Measurements from ENCODE around the gene BCAR3. TPM values are rescaled to one million over a fixed set of nuclear protein-coding genes. Genes with fewer than 3 reads are reported as not detected.

BCAR3 gene
- total and polyA plus RNA-seq, 7 experiments from 2014 or later: 0.22 to 1.7 (median 0.84) TPM

GRCh38 chr1:93620841-93621210, 60.8 kb downstream of the BCAR3 start:
- H3K27ac ChIP-seq (ENCODE audit: low read depth, low read length): no peak overlapping the region

DNA sequence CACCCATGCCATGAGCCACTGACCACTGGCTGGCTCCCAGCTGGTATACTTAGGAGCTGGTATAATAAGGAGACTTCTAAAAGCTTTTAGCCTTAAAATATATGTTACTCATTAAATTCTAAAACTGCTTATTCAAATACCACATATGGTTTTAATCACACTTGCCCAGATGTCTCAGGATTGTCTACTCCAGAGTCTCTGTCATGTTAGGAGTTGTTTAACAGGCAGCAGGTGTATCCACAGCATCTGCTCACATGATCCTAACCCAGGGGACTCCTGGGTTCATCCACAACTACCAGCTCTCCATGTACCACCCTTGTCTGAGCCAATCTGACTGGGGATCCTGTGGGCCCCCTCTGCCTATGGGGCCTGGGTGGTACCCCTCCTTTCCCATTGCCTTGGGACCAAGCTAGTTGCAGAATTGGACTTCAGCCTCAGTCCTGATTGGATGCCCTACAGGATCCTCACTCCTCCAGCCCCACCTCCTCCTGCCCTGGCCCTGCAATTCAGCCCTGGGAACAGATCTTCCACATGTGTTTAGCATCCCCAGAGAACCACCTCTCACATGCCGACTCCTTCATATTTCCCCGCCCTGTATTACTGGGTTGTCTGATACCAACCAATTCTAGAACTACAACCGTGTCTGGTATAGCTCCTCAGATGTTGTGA, 61.3 kb downstream of the BCAR3 start:
- H3K9me3 ChIP-seq (ENCODE audit: control insufficient read depth in 2 of 3, low read length in 3 of 3): no peaks in the 10 kb centered on the region
- H3K36me3 ChIP-seq (ENCODE audit: control insufficient read depth in 2 of 3, insufficient read depth in 3 of 3, low read length in 3 of 3): no peaks in the 10 kb centered on the region
- H3K4me3 Mint-ChIP-seq: no peak overlapping the region
- no peaks in the 10 kb centered on the region for H3K27me3 ChIP-seq (ENCODE audit: control insufficient read depth in 2 of 2, insufficient read depth in 2 of 2, low read length in 2 of 2)
- peaks cover 0 to 14% (median 0%) of the 10 kb centered on the region in 5 donors for H3K27me3 Mint-ChIP-seq
- POLR2A ChIA-PET: no interaction called here
- no peak overlapping the region for H3K27ac ChIP-seq (ENCODE audit: low read depth, low read length)
- DNase-seq (no peak), ATAC-seq (no peak)
- H3K27ac Mint-ChIP-seq: no peak overlapping the region
- no peaks in the 10 kb centered on the region for H3K9me3 Mint-ChIP-seq
- H3K4me1 Mint-ChIP-seq: peaks cover 0 to 6% (median 0%) of the 10 kb centered on the region in 7 donors
- peaks cover 0 to 5% of the 10 kb centered on the region in 2 donors for H3K4me1 ChIP-seq (ENCODE audit: control insufficient read depth in 2 of 2, insufficient read depth in 2 of 2, low read length in 2 of 2)
- no peaks in the 10 kb centered on the region for H3K36me3 Mint-ChIP-seq
- CTCF ChIA-PET: no interaction called here
- H3K4me3 ChIP-seq (ENCODE audit: low read length): no peak overlapping the region
- intact Hi-C loops (cut with micrococcal nuclease): no loop called here

More at GRCh38 chr1:93620841-93621210, 60.8 kb downstream of the BCAR3 start:
- no peaks in the 10 kb centered on the region for H3K36me3 Mint-ChIP-seq
- Histone ChIP-seq H3K4me3 (ENCODE audit: low read length) (no peak overlapping the region), H3K4me1 (ENCODE audit: control insufficient read depth in 2 of 2, insufficient read depth in 2 of 2, low read length in 2 of 2) (no peaks in the 10 kb centered on the region), H3K27me3 (ENCODE audit: control insufficient read depth in 2 of 2, insufficient read depth in 2 of 2, low read length in 2 of 2) (no peaks in the 10 kb centered on the region), H3K36me3 (ENCODE audit: control insufficient read depth in 2 of 3, insufficient read depth in 3 of 3, low read length in 3 of 3) (no peaks in the 10 kb centered on the region), H3K9me3 (ENCODE audit: control insufficient read depth in 2 of 3, low read length in 3 of 3) (no peaks in the 10 kb centered on the region)
- POLR2A ChIA-PET: no interaction called here
- CTCF ChIA-PET: no interaction called here
- intact Hi-C loops (cut with micrococcal nuclease): no loop called here
- DNase-seq: no peak
- H3K9me3 Mint-ChIP-seq: no peaks in the 10 kb centered on the region
- H3K4me1 Mint-ChIP-seq: peaks cover 0 to under 1% (median 0%) of the 10 kb centered on the region in 7 donors
- peaks cover 0 to 14% (median 0%) of the 10 kb centered on the region in 5 donors for H3K27me3 Mint-ChIP-seq
- H3K4me3 Mint-ChIP-seq: no peak overlapping the region
- H3K27ac Mint-ChIP-seq: no peak overlapping the region
- ATAC-seq: no peak

DNA sequence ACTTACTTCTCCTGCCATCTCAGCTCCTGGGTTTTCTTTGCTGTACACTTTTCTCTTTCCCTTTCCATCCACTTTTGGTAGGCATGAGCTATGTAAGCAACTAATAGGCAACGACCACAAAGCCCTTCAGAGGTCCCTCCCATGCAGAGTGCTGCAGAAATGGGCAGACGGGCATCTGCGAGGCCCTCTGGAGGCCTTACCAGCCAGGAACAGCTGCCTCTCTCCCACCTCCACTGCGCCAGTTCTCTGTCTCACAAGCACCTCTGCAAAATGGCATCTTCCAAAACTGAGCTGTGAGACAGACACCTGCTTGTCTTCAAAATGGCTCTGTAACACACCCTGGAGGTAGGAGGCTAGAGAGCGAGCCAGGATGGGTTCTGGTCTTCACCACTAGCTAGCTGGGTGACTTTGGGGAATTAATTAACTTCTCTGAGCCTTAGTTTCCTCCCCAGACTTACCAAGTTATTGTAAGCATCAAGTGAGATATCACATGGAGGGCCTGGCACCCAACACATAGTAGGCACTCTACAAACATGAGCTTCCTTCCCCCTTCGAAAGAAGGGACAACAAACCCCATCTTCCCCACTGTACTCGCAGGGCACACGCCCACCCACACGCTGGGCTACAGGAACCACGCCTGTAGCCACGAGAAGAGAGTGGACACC, 62.0 kb downstream of the BCAR3 start:
- H3K9me3 ChIP-seq (ENCODE audit: control insufficient read depth in 2 of 3, low read length in 3 of 3): no peaks in the 10 kb centered on the region
- Mint-ChIP-seq H3K4me1 (peaks cover 0 to 8% (median 0%) of the 10 kb centered on the region in 7 donors), H3K27me3 (peaks cover 0 to 19% (median 0%) of the 10 kb centered on the region in 5 donors), H3K36me3 (no peaks in the 10 kb centered on the region), H3K4me3 (no peak overlapping the region), H3K27ac (peak overlapping the region in 1 of 9 donors; percentile 44), H3K9me3 (no peaks in the 10 kb centered on the region)
- ChIA-PET POLR2A (interaction anchor here (1.4 kb wide), 1 partner anchor 226 kb away, joined by 3 read pairs; no protein-coding TSS in a partner anchor), CTCF (no interaction called here)
- no peaks in the 10 kb centered on the region for H3K27me3 ChIP-seq (ENCODE audit: control insufficient read depth in 2 of 2, insufficient read depth in 2 of 2, low read length in 2 of 2)
- ATAC-seq (no peak), DNase-seq (no peak)
- no peak overlapping the region for H3K27ac ChIP-seq (ENCODE audit: low read depth, low read length)
- H3K4me1 ChIP-seq (ENCODE audit: control insufficient read depth in 2 of 2, insufficient read depth in 2 of 2, low read length in 2 of 2): peaks cover 0 to 11% of the 10 kb centered on the region in 2 donors
- no peaks in the 10 kb centered on the region for H3K36me3 ChIP-seq (ENCODE audit: control insufficient read depth in 2 of 3, insufficient read depth in 3 of 3, low read length in 3 of 3)
- intact Hi-C loops (cut with micrococcal nuclease): loop anchor here in 1 of 2 donors (10.0 kb wide), 1 partner anchor 185 kb away; no protein-coding TSS in a partner anchor
- H3K4me3 ChIP-seq (ENCODE audit: low read length): no peak overlapping the region

- Histone ChIP-seq H3K27ac (ENCODE audit: low read depth, low read length) (no peak overlapping the region), H3K36me3 (ENCODE audit: control insufficient read depth in 2 of 3, insufficient read depth in 3 of 3, low read length in 3 of 3) (no peaks in the 10 kb centered on the region), H3K27me3 (ENCODE audit: control insufficient read depth in 2 of 2, insufficient read depth in 2 of 2, low read length in 2 of 2) (no peaks in the 10 kb centered on the region), H3K4me1 (ENCODE audit: control insufficient read depth in 2 of 2, insufficient read depth in 2 of 2, low read length in 2 of 2) (peaks cover 0 to 11% of the 10 kb centered on the region in 2 donors), H3K4me3 (ENCODE audit: low read length) (no peak overlapping the region), H3K9me3 (ENCODE audit: control insufficient read depth in 2 of 3, low read length in 3 of 3) (no peaks in the 10 kb centered on the region)
- Mint-ChIP-seq H3K4me1 (peaks cover 0 to 10% (median 0%) of the 10 kb centered on the region in 7 donors), H3K27me3 (peaks cover 0 to 19% (median 0%) of the 10 kb centered on the region in 5 donors), H3K9me3 (no peaks in the 10 kb centered on the region), H3K4me3 (no peak overlapping the region), H3K36me3 (no peaks in the 10 kb centered on the region), H3K27ac (no peak overlapping the region)
- ChIA-PET POLR2A (interaction anchor here (1.4 kb wide), 1 partner anchor 228 kb away, joined by 3 read pairs; no protein-coding TSS in a partner anchor), CTCF (no interaction called here)
- DNase-seq (no peak), ATAC-seq (no peak)
- intact Hi-C loops (cut with micrococcal nuclease): loop anchor here in 1 of 2 donors (10.0 kb wide), 1 partner anchor 183 kb away; no protein-coding TSS in a partner anchor
Observed at GRCh38 chr1:93617670-93618499, 63.8 kb downstream of the BCAR3 start.

DNA sequence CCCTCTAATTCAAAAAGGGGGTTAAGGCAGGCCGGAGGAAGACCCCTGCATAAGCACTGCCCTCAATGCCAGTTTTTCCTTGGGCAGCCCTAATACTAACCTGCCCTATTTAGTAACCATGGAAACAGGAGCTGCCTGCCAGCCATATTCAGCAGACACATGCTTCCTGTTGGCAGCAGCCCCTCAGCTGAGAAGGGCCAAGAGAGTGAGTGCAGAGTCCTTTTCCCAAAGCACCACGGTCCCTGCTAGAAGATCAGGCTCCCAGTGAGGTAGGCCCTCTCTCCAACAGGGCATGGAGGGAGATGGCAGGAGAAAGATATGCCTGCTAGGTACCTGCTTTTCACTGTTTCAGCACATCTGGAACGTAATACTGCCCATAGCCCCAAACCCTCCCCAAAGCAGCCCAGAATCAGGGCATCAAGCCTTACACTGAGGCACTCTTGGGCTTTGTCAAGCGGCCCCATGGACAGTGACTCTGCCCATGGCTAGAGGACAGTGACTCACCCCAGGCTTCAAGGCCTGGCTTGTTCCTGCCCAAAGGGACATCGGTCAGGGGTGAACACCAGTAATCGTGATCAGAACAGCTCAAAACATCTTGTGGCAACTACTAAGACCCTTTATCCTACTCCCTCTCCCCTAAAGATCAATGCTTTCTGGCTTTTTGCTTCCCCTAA, 64.5 kb downstream of the BCAR3 start:
- no peak overlapping the region for H3K4me3 Mint-ChIP-seq
- Histone ChIP-seq H3K27ac (ENCODE audit: low read depth, low read length) (no peak overlapping the region), H3K27me3 (ENCODE audit: control insufficient read depth in 2 of 2, insufficient read depth in 2 of 2, low read length in 2 of 2) (no peaks in the 10 kb centered on the region), H3K36me3 (ENCODE audit: control insufficient read depth in 2 of 3, insufficient read depth in 3 of 3, low read length in 3 of 3) (no peaks in the 10 kb centered on the region), H3K9me3 (ENCODE audit: control insufficient read depth in 2 of 3, low read length in 3 of 3) (no peaks in the 10 kb centered on the region), H3K4me3 (ENCODE audit: low read length) (no peak overlapping the region), H3K4me1 (ENCODE audit: control insufficient read depth in 2 of 2, insufficient read depth in 2 of 2, low read length in 2 of 2) (peaks cover 0 to 11% of the 10 kb centered on the region in 2 donors)
- DNase-seq: no peak
- no peaks in the 10 kb centered on the region for H3K36me3 Mint-ChIP-seq
- H3K27me3 Mint-ChIP-seq: peaks cover 0 to 20% (median 0%) of the 10 kb centered on the region in 5 donors
- ChIA-PET POLR2A (no interaction called here), CTCF (no interaction called here)
- H3K9me3 Mint-ChIP-seq: no peaks in the 10 kb centered on the region
- H3K27ac Mint-ChIP-seq: no peak overlapping the region
- ATAC-seq: no peak
- peaks cover 0 to 10% (median 0%) of the 10 kb centered on the region in 7 donors for H3K4me1 Mint-ChIP-seq
- intact Hi-C loops (cut with micrococcal nuclease): loop anchor here in 1 of 2 donors (10.0 kb wide), 1 partner anchor 182 kb away; no protein-coding TSS in a partner anchor

Data from naive thymus-derived CD4-positive, alpha-beta T cell (primary cell).